ENCODE measurements around the gene PTPRD. TPM values are rescaled to one million over a fixed set of nuclear protein-coding genes. Genes with fewer than 3 reads are reported as not detected.

Gene PTPRD
- total and polyA plus RNA-seq, 2 donors (not counting 1 experiment from before 2014, with no cell fraction given): not detected

DNA sequence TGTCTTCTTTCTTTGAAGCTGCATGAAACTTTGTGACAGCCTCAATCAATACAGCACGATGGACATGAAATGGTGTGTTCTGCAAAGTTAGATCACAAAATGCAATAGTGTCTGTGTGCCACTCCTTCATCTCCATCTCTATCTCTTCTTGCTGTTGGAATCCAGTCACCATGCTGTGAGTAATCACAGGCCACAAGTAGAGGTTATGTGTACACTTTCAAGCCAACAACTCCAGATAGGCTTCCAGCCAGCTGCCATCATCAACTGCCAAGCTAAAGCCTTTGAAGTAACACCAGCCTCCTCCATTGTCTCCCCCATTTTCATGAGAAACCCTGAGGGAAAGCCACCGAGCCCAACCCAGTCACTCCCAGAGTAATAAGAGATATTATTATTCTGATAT lies 360.6 kb downstream of the PTPRD start:
- Histone ChIP-seq H3K9me3 (ENCODE audit: control extremely low read depth in 1 of 3, control insufficient read depth in 2 of 3, insufficient read depth in 1 of 3, low read length in 2 of 3) (no peaks in the 10 kb centered on the region), H3K4me3 (ENCODE audit: control extremely low read depth in 1 of 5, extremely low read depth in 1 of 5, insufficient read depth in 1 of 5, low read depth in 2 of 5, low read length in 4 of 5) (no peak overlapping the region), H2AFZ (ENCODE audit: insufficient read depth, low read depth, low read length, poor library complexity, severe bottlenecking) (no peak overlapping the region), H3K27ac (ENCODE audit: low read length in 2 of 2) (no peak overlapping the region), H3K79me2 (ENCODE audit: control insufficient read depth, insufficient read depth, low read length) (no peaks in the 10 kb centered on the region), H3K9ac (ENCODE audit: low read length) (no peak overlapping the region), H3K36me3 (replicated peaks in 1 of 2; ENCODE audit: control extremely low read depth in 1 of 2, control insufficient read depth in 1 of 2, extremely low read depth in 1 of 2, insufficient read depth in 2 of 2, low read length in 1 of 2) (no peaks in the 10 kb centered on the region), H4K20me1 (ENCODE audit: control insufficient read depth, insufficient read depth, low read length, poor library complexity, severe bottlenecking) (no peaks in the 10 kb centered on the region), H3K4me1 (ENCODE audit: control insufficient read depth in 2 of 2, insufficient read depth in 2 of 2, low read length in 2 of 2) (no peaks in the 10 kb centered on the region), H3K4me2 (replicated peaks; ENCODE audit: low read depth, low read length, poor library complexity, severe bottlenecking) (no peak overlapping the region), H3K27me3 (replicated peaks in 1 of 4; ENCODE audit: control extremely low read depth in 1 of 4, control insufficient read depth in 3 of 4, insufficient read depth in 4 of 4, low read length in 3 of 4) (no peaks in the 10 kb centered on the region)
- Mint-ChIP-seq H3K27ac (no peak overlapping the region), H3K4me3 (no peak overlapping the region), H3K27me3 (no peaks in the 10 kb centered on the region), H3K9me3 (ENCODE audit: insufficient read depth) (no peaks in the 10 kb centered on the region), H3K4me1 (no peaks in the 10 kb centered on the region)
- ATAC-seq (ENCODE audit: low read depth) (no peak), DNase-seq (no peak)
- ChIA-PET POLR2A (no interaction called here), CTCF (no interaction called here)
- intact Hi-C loops (cut with micrococcal nuclease): no loop called here
- TF ChIP-seq, protein P1, sequence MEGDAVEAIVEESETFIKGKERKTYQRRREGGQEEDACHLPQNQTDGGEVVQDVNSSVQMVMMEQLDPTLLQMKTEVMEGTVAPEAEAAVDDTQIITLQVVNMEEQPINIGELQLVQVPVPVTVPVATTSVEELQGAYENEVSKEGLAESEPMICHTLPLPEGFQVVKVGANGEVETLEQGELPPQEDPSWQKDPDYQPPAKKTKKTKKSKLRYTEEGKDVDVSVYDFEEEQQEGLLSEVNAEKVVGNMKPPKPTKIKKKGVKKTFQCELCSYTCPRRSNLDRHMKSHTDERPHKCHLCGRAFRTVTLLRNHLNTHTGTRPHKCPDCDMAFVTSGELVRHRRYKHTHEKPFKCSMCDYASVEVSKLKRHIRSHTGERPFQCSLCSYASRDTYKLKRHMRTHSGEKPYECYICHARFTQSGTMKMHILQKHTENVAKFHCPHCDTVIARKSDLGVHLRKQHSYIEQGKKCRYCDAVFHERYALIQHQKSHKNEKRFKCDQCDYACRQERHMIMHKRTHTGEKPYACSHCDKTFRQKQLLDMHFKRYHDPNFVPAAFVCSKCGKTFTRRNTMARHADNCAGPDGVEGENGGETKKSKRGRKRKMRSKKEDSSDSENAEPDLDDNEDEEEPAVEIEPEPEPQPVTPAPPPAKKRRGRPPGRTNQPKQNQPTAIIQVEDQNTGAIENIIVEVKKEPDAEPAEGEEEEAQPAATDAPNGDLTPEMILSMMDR (IDR thresholded peaks at IDR 0.05): no peak
- no peak for TF ChIP-seq EZH2 (IDR thresholded peaks at IDR 0.05; ENCODE audit: borderline replicate concordance, insufficient read depth, low read depth, low read length, poor library complexity, severe bottlenecking)
- WGBS (ENCODE audit: insufficient coverage): no CpG with 5 or more reads among the region's 2 CpGs

DNA sequence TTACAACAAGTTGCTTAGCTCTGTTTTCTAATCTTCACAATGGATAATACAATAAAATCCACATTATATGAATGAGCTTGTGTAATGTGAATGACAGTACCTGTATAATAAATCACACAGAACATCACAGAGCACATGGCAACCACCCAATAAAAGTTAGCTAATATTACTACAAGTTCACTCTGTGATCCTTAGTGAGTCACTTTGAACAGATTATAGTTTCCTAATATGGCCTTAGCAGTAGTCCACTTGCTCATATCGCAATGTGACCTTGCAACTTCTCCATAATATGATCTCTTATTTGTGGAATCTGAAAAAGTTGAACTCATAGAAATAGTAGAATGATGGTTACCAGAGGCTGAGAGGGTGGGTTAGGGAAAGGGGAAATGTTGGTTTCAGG lies 361.3 kb downstream of the PTPRD start:
- no peak overlapping the region for H3K4me3 ChIP-seq (ENCODE audit: control extremely low read depth in 1 of 5, extremely low read depth in 1 of 5, insufficient read depth in 1 of 5, low read depth in 2 of 5, low read length in 4 of 5)
- Mint-ChIP-seq H3K27me3 (no peaks in the 10 kb centered on the region), H3K4me1 (no peaks in the 10 kb centered on the region), H3K4me3 (no peak overlapping the region), H3K9me3 (ENCODE audit: insufficient read depth) (no peaks in the 10 kb centered on the region), H3K27ac (no peak overlapping the region)
- no peak for ATAC-seq (ENCODE audit: low read depth)
- WGBS (ENCODE audit: insufficient coverage): no CpG with 5 or more reads among the region's 1 CpG
- ChIA-PET POLR2A (no interaction called here), CTCF (no interaction called here)
- no peak for DNase-seq
- no peaks in the 10 kb centered on the region for H4K20me1 ChIP-seq (ENCODE audit: control insufficient read depth, insufficient read depth, low read length, poor library complexity, severe bottlenecking)
- H3K4me2 ChIP-seq (replicated peaks; ENCODE audit: low read depth, low read length, poor library complexity, severe bottlenecking): no peak overlapping the region
- no peak overlapping the region for H3K9ac ChIP-seq (ENCODE audit: low read length)
- no peak overlapping the region for H3K27ac ChIP-seq (ENCODE audit: low read length in 2 of 2)
- intact Hi-C loops (cut with micrococcal nuclease): no loop called here
- H3K27me3 ChIP-seq (replicated peaks in 1 of 4; ENCODE audit: control extremely low read depth in 1 of 4, control insufficient read depth in 3 of 4, insufficient read depth in 4 of 4, low read length in 3 of 4): no peaks in the 10 kb centered on the region
- no peak for TF ChIP-seq EZH2 (IDR thresholded peaks at IDR 0.05; ENCODE audit: borderline replicate concordance, insufficient read depth, low read depth, low read length, poor library complexity, severe bottlenecking)
- TF ChIP-seq, protein P1 (IDR thresholded peaks at IDR 0.05): no peak
- H2AFZ ChIP-seq (ENCODE audit: insufficient read depth, low read depth, low read length, poor library complexity, severe bottlenecking): no peak overlapping the region
- H3K79me2 ChIP-seq (ENCODE audit: control insufficient read depth, insufficient read depth, low read length): no peaks in the 10 kb centered on the region
- H3K4me1 ChIP-seq (ENCODE audit: control insufficient read depth in 2 of 2, insufficient read depth in 2 of 2, low read length in 2 of 2): no peaks in the 10 kb centered on the region
- H3K9me3 ChIP-seq (ENCODE audit: control extremely low read depth in 1 of 3, control insufficient read depth in 2 of 3, insufficient read depth in 1 of 3, low read length in 2 of 3): no peaks in the 10 kb centered on the region
- H3K36me3 ChIP-seq (replicated peaks in 1 of 2; ENCODE audit: control extremely low read depth in 1 of 2, control insufficient read depth in 1 of 2, extremely low read depth in 1 of 2, insufficient read depth in 2 of 2, low read length in 1 of 2): no peaks in the 10 kb centered on the region

All from B cell (primary cell).